Activated naive CD8-positive, alpha-beta T cell treated with anti-CD3 and anti-CD28 coated beads, Interleukin-2, amount 50 U/mL, for 24 hours (primary cell): ENCODE measurements around the gene C1R.

Source experiments
- ATAC-seq: fragments of 150-1000 bp; cut with Tn5 transposase; one replicate; pipeline ENCODE4 v1.10.0; 2021
- DNase-seq: peaks from one replicate; pipeline ENCODE4 v3.0.0; 2021
- H3K27ac Mint-ChIP-seq: one replicate; pipeline ENCODE4 v1.8.0; 2021; ENCODE audit warnings: mild to moderate bottlenecking, mixed read lengths
- H3K27me3 Mint-ChIP-seq: one replicate; pipeline ENCODE4 v1.8.0; 2021; ENCODE audit warnings: mixed read lengths
- H3K36me3 Mint-ChIP-seq: one replicate; pipeline ENCODE4 v1.8.0; 2021; ENCODE audit warnings: low read depth, mixed read lengths
- H3K4me1 Mint-ChIP-seq: one replicate; pipeline ENCODE4 v1.8.0; 2021; ENCODE audit warnings: mixed read lengths
- H3K4me3 Mint-ChIP-seq: one replicate; pipeline ENCODE4 v1.8.0; 2021; ENCODE audit warnings: mild to moderate bottlenecking, moderate library complexity, mixed read lengths
- H3K9me3 Mint-ChIP-seq: one replicate; pipeline ENCODE4 v1.8.0; 2021; ENCODE audit warnings: mixed read lengths

Gene C1R

DNA sequence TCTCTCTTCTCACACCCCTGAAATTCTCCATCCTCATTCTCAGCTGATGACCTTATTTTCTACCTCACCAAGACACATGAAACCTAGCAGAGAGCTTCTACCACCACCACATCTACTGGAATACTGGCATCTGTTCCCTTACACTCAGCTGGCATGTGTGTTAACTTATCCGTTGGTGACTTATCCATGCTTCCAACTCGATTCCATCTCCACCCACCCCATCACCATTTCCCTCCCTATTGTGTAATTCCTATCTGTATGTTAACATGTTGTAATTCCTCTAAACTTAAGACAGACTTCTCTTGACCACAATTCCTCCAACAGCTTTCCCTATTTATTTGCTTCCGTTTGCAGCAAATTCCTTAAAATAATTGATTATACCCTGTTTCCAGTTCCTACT lies 16.3 kb downstream of the C1R start:
- no peak for ATAC-seq
- Mint-ChIP-seq H3K36me3 (no peaks in the 10 kb centered on the region), H3K27me3 (peaks cover 3% of the 10 kb centered on the region), H3K9me3 (no peaks in the 10 kb centered on the region), H3K4me1 (no peaks in the 10 kb centered on the region), H3K27ac (no peak overlapping the region), H3K4me3 (no peak overlapping the region)
- DNase-seq, result no peak

DNA sequence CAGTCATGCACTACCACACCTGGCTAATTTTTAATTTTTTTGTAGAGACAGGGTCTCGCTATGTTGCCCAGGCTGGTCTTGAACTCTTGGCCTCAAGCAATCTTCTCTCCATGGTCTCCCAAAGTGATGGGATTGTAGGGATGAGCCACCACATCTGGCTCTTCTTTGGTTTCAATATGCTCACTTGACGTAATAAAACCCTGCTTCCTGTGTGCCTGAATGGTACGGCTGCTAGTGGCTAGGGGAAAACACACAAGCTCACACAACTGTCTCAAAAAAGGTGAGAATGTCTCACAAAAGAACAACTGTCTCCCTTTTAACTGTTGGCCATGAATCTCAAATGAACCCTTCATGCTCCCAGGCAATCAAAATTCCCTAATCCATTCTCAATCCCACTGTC lies 16.7 kb downstream of the C1R start:
- Mint-ChIP-seq H3K9me3 (no peaks in the 10 kb centered on the region), H3K4me1 (no peaks in the 10 kb centered on the region), H3K27ac (no peak overlapping the region), H3K27me3 (peaks cover 3% of the 10 kb centered on the region), H3K36me3 (no peaks in the 10 kb centered on the region), H3K4me3 (no peak overlapping the region)
- ATAC-seq (no peak), DNase-seq (no peak)

DNA sequence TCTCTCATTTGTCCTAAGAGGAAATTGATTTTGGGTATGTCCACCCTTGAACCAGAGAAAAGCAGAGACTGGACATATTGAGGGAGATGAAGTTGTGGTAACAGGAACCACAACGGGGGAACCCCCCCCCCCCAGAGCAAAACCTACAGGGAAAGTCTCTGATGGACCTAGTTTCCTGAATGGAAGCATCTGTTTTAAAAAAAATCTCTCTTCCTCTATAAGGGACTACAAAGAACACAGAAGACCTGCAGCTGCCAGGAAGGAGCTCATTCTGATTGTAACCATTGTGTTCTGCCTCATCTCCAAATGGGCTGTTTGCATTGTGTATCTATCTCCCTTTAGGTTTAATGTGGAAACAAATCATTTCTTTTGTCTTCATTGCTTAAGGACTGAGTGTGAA lies 18.3 kb downstream of the C1R start:
- Mint-ChIP-seq H3K4me3 (no peak overlapping the region), H3K9me3 (no peaks in the 10 kb centered on the region), H3K27ac (no peak overlapping the region), H3K36me3 (no peaks in the 10 kb centered on the region), H3K4me1 (no peaks in the 10 kb centered on the region), H3K27me3 (peaks cover 3% of the 10 kb centered on the region)
- ATAC-seq, result no peak
- DNase-seq, result no peak

DNA sequence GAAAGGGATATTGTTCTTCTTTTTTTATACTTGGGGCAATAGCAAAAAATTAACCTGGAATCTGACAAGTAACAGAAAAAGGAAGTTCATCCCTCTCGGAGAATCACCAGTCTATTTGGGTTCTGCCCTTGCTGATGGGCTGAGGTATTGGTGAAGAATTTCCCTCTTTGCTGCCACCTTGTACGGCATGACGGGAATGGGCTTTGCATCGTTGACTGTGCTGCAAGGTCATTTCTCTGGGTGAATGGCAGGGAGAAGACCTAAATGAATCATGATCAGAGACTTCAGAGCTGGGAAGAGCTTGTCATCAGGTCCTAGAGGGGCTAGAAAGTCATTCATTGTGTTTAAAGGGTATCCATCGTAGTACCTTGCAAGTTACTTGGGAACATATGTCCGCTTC lies 19.7 kb downstream of the C1R start:
- DNase-seq (no peak), ATAC-seq (no peak)
- Mint-ChIP-seq H3K4me1 (no peaks in the 10 kb centered on the region), H3K27ac (no peak overlapping the region), H3K36me3 (no peaks in the 10 kb centered on the region), H3K4me3 (no peak overlapping the region), H3K9me3 (no peaks in the 10 kb centered on the region), H3K27me3 (peaks cover 3% of the 10 kb centered on the region)

DNA sequence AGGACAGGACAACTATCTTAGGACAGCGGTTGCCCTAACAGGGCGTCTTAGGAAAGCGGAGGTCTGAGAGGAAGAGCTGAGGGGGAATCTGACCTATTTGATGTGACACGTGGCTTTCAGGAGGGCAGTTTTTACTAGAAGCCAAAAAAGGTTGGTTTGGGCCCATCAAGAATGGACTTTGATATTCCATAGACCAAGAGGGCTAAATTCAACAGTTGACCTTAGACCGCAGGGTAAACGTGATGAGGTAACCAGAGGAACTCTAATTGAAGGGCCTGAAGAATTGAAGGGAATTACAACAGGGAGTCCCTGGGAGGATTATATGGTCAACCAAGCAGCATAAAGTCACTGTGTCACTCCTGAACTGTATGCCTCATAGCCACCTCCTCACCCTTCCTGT lies 20.2 kb downstream of the C1R start:
- no peaks in the 10 kb centered on the region for H3K9me3 Mint-ChIP-seq
- H3K27me3 Mint-ChIP-seq, result peaks cover 6% of the 10 kb centered on the region
- H3K36me3 Mint-ChIP-seq, result no peaks in the 10 kb centered on the region
- no peak for DNase-seq
- no peak for ATAC-seq
- no peak overlapping the region for H3K4me3 Mint-ChIP-seq
- no peak overlapping the region for H3K27ac Mint-ChIP-seq
- H3K4me1 Mint-ChIP-seq, result no peaks in the 10 kb centered on the region

DNA sequence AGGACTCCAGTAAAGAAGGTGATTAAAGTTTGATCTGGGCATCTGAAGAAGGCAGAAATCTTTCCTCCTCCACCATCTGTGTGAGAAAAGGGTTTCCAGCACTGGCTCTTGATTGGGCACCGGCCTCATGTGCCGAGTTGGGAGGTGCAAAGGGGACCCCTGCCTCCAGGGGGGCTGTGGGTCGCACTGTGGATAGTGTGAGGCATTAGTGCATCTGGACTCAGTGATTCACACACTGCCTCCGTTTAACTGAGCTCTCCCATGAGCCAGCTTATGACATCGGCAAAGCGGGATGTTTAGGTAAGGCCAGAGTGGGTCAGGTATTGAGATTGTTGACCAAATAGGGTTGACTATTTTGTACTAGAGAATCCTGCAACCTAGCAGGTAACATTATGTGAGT lies 22.9 kb downstream of the C1R start:
- H3K27ac Mint-ChIP-seq, result no peak overlapping the region
- H3K36me3 Mint-ChIP-seq, result no peaks in the 10 kb centered on the region
- H3K27me3 Mint-ChIP-seq, result peaks cover 6% of the 10 kb centered on the region
- no peaks in the 10 kb centered on the region for H3K9me3 Mint-ChIP-seq
- ATAC-seq (no peak), DNase-seq (no peak)
- H3K4me3 Mint-ChIP-seq, result no peak overlapping the region
- no peaks in the 10 kb centered on the region for H3K4me1 Mint-ChIP-seq

DNA sequence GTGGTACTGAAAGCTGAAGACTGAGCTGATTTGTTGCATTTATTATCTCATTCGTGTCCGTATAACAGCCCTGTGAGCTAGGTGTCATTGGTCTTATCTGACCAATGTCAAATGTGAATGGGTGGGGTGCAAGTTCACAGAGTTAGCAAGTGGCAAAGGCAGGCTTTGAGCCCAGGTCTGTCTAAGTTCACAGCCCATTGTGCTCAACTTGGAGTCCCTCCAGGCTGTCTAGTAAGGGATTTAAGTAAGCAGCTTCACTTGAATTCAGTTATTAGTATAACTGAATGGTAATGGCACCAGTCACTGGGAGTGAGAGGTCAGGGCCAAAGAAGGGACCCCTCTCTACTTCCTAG lies 23.3 kb downstream of the C1R start:
- DNase-seq (no peak), ATAC-seq (no peak)
- Mint-ChIP-seq H3K4me1 (no peaks in the 10 kb centered on the region), H3K36me3 (no peaks in the 10 kb centered on the region), H3K9me3 (no peaks in the 10 kb centered on the region), H3K4me3 (no peak overlapping the region), H3K27me3 (peaks cover 6% of the 10 kb centered on the region), H3K27ac (no peak overlapping the region)

DNA sequence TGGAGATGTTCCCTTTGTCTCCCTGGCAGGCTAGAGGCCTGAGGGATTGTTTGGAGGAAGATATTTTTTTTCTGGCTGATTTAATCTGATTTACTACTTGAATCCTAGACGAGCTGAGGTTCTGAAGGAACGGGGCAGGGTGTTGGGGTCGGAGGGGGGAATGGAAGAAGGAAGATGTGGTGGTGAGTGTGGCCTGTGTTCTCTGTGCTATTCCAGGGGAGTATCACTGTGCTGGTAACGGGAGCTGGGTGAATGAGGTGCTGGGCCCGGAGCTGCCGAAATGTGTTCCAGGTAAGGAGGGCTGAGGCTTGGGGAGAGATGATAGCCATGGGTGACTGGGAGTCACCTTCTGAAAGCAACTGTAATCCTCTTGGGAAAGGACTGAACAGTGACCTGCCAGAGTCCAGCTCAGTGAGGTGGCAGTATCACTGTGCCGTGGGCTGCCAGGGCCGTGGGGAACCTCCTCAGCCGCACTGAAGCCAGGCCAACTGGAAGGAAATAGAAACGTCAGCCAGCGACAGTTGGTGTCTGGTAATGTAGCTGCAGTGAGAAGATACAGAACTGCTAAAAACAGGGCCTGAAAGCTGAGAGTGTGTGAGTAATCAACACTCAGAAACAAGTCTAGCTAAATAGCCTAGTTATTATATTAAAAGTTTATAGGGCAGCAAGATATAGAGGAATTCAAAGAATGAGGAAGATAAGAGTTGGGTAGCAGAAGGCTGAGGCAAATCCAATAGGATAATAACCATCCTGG lies 23.8 kb downstream of the C1R start:
- DNase-seq, result no peak
- no peaks in the 10 kb centered on the region for H3K4me1 Mint-ChIP-seq
- H3K9me3 Mint-ChIP-seq, result no peaks in the 10 kb centered on the region
- no peak overlapping the region for H3K27ac Mint-ChIP-seq
- no peak overlapping the region for H3K4me3 Mint-ChIP-seq
- ATAC-seq, result no peak
- peaks cover 6% of the 10 kb centered on the region for H3K27me3 Mint-ChIP-seq
- H3K36me3 Mint-ChIP-seq, result no peaks in the 10 kb centered on the region

DNA sequence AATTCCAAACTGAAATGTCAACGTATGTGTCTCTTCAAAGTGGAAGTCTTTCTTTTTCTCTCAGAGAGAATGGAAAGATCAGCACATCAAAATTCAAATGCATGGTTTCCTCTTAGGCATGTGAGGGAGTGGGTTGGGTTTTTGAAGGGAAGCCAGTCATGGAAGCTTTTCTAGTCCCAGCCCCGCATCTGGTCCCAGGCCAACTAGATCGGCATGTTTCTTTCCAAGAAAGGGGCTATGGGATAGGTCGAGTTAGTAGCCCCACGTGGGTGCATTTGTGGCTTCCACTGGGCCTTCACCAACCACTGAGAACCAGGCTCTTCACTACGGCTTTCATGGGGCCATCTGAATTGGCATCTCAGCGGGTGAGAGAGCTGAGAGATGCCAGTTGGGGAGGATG lies 25.1 kb downstream of the C1R start:
- DNase-seq (no peak), ATAC-seq (no peak)
- peaks cover 6% of the 10 kb centered on the region for H3K27me3 Mint-ChIP-seq

DNA sequence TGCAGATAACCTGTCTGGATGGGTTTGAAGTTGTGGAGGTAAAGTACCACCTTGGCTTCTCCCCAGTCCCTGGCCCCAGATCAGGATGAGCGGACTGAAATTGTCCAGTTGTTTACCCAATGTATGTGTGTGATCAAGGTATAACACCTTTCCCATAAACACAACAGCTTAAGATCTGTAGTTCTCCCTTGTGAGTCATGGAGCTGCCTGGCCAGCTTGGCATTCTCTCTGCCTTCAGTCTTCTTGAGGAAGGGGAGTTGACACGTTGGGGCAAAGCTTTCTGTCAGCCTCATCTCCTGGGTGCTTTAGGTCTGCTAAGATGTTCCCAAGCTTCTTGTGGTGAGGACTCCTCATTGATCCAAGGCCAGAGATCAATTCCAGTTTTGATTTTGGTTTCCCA lies 25.6 kb downstream of the C1R start:
- H3K9me3 Mint-ChIP-seq, result no peaks in the 10 kb centered on the region
- H3K27me3 Mint-ChIP-seq, result peaks cover 3% of the 10 kb centered on the region
- DNase-seq (no peak), ATAC-seq (no peak)
- no peak overlapping the region for H3K27ac Mint-ChIP-seq
- H3K4me1 Mint-ChIP-seq, result no peaks in the 10 kb centered on the region
- H3K36me3 Mint-ChIP-seq, result no peaks in the 10 kb centered on the region
- no peak overlapping the region for H3K4me3 Mint-ChIP-seq

More for the DNA sequence above, 25.1 kb downstream of the C1R start:
- no peaks in the 10 kb centered on the region for H3K36me3 Mint-ChIP-seq
- H3K27ac Mint-ChIP-seq, result no peak overlapping the region
- no peak overlapping the region for H3K4me3 Mint-ChIP-seq
- H3K4me1 Mint-ChIP-seq, result no peaks in the 10 kb centered on the region
- no peaks in the 10 kb centered on the region for H3K9me3 Mint-ChIP-seq

DNA sequence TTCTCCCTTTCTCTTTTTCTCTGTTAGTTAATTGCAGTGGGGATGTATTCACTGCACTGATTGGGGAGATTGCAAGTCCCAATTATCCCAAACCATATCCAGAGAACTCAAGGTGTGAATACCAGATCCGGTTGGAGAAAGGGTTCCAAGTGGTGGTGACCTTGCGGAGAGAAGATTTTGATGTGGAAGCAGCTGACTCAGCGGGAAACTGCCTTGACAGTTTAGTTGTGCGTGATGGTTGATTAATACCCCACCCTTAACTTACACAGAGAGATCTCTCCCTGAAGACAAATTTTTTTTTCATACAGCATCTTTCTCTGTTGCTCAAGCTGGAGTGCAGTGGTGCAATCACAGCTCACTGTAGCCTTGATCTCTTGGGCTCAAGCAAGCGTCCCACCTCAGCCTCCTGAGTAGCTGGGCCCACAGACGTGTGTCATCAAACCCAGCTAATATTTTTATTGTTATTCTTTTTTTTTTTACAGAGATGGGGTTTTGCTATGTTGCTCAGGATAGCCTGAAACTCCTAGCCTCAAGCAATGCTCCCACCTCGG lies 27.1 kb downstream of the C1R start:
- Mint-ChIP-seq H3K36me3 (no peaks in the 10 kb centered on the region), H3K27me3 (peaks cover 4% of the 10 kb centered on the region)
- no peak for ATAC-seq

DNA sequence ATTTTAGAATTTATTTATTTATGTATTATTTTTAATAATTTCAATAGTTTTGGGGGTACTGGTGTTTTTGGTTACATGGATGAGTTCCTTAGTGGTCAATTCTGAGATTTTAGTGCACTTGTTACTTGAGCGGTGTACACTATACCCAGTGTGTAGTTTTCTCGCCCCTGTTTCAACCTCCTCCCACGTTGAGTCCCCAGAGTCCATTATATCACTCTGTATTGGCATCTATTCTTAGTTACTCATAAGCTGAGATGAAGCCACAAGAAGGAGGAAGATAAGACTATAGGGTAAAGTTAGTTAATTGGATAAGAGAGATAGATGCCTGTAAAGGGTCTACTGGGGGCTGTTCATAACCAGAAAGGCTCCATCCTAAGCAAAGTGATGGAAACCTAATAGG lies 27.7 kb downstream of the C1R start:
- H3K9me3 Mint-ChIP-seq, result no peaks in the 10 kb centered on the region
- no peaks in the 10 kb centered on the region for H3K36me3 Mint-ChIP-seq
- ATAC-seq, result no peak
- no peak overlapping the region for H3K27ac Mint-ChIP-seq
- H3K4me3 Mint-ChIP-seq, result no peak overlapping the region
- DNase-seq, result no peak
- H3K4me1 Mint-ChIP-seq, result no peaks in the 10 kb centered on the region
- peaks cover 8% of the 10 kb centered on the region for H3K27me3 Mint-ChIP-seq

More for the DNA sequence above, 27.1 kb downstream of the C1R start:
- no peak for DNase-seq
- Mint-ChIP-seq H3K9me3 (no peaks in the 10 kb centered on the region), H3K4me3 (no peak overlapping the region), H3K4me1 (no peaks in the 10 kb centered on the region), H3K27ac (no peak overlapping the region)

DNA sequence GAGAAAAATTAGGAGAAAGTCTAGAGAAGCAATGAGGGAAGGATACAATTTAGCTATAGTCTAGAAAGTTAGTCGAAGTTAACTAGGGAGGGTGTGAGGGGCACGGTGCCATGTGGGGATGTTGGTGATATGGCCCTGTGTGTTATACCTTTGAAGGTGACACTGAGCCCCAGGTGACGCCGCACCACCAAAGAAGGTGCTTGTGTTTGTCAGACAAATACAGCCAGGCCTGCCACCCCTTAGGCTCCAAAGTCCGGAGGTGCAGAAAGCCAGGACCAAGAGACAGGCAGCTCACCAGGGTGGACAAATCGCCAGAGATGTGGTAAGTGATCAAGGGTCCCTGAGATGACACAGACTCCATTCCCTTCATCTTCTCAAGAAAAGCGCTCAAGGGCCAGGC lies 30.6 kb downstream of the C1R start:
- ATAC-seq (no peak), DNase-seq (no peak)
- Mint-ChIP-seq H3K36me3 (no peaks in the 10 kb centered on the region), H3K4me3 (no peak overlapping the region), H3K4me1 (no peaks in the 10 kb centered on the region), H3K9me3 (no peaks in the 10 kb centered on the region), H3K27me3 (peaks cover 5% of the 10 kb centered on the region), H3K27ac (no peak overlapping the region)

DNA sequence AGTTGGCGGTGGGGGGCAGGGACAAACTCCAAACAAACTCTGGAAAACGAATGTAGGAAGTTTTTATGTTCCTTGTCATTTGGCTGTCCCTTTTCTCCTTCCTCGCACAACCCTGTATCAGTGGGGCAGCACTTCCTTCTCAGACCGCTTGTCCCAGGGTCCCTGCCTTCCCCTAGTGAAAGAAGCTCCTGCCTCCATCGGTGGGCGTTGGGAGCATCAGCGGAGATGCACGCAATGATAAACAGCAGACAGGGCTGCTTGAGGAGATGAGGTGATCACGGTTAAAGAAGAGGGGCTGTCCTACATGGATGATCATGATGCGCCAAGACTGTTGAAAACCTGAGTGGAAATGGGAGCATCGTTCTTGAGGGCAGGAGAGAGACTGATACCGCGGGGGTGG lies 31.1 kb downstream of the C1R start:
- no peaks in the 10 kb centered on the region for H3K4me1 Mint-ChIP-seq
- no peaks in the 10 kb centered on the region for H3K36me3 Mint-ChIP-seq
- no peak overlapping the region for H3K4me3 Mint-ChIP-seq
- ATAC-seq (no peak), DNase-seq (no peak)
- H3K27ac Mint-ChIP-seq, result no peak overlapping the region
- H3K9me3 Mint-ChIP-seq, result no peaks in the 10 kb centered on the region
- peaks cover 5% of the 10 kb centered on the region for H3K27me3 Mint-ChIP-seq

DNA sequence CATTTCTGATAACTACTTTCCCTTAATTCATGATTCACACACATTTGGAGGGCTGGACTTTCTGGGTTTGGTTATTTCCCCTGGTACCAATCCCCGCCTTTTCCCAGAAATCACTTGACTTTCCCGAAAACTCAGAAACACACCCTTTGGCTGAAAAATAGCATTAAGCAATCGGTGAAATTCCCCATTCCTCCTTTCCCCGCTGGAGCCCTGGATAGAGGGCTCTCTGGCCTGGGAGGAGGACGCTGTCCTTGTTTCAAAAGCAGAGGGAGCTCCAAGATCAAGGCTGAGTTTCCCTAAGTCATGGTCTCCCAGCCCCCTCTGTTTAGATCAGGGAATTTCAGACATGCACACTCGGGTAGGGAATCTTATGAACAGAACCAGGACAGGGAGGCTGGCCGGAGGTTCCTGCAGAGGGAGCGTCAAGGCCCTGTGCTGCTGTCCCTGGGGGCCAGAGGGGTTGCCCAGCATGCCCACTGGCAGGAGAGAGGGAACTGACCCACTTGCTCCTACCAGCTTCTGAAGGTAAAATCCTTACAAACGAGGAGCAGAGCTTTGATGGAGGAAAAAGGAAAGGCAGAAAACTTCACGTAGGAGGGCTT lies 31.8 kb downstream of the C1R start, which contains the start of gene C1S:
Gene C1S (plus strand): TSS at position 366 of the 602 bp plus-strand sequence. CDS start 1,195 bp downstream, outside the sequence.
- no peak for DNase-seq
- no peak for ATAC-seq
- no peak within 1 kb of the TSS for H3K4me3 Mint-ChIP-seq
- H3K27me3 Mint-ChIP-seq, result peaks cover 5% of the 10 kb centered on the region
- H3K9me3 Mint-ChIP-seq, result no peaks in the 10 kb centered on the region
- no peaks in the 10 kb centered on the region for H3K4me1 Mint-ChIP-seq
- no peaks in the 10 kb centered on the region for H3K36me3 Mint-ChIP-seq
- no peak within 1 kb of the TSS for H3K27ac Mint-ChIP-seq
